HG03558 (cell line): ENCODE measurements around the gene CCDC47.
"Not testable (repeated sequence)": the region's sequence is repeated elsewhere in the genome, so short reads cannot be mapped to it uniquely, and the experiment has no call there.

Experiments
- ATAC-seq: cut with Tn5 transposase; IDR thresholded peaks from one replicate; pipeline ENCODE4 v1.9.1; 2021; ENCODE audit warnings: moderate number of reproducible peaks; ENCODE audit not compliant: unreplicated experiment; ENCODE audit errors: extremely low read depth

The CCDC47 gene

DNA sequence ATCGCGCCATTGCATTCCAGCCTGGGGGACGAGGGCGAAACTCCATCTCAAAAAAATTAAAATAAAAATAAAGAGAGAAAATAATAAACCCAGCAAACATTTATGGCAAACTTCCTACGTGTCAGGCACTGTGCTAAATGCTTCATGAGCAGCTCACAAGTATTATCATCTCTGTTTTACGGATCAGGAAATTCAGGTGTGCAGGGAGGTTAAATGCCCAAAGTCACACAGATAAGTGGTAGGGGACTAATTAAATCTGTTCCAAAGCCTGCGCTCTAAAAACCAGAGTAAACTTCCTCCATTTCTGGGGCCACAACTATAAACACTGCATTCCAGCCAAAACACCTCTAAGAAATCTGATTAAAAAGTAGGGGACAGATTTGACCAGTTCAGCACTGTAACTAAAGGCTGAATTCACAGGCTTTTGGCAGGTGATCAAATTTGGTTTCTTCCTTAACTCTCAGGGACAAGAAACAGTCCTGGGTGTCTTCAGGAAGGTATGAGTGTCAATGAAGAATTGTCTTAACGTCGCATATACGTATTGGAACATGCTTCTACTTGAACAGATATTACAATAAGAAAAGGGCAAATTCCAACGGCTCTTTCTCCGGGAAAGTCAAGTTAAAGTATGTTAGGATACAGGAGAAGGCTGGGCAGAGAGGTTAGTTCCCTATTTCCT lies 32.8 kb downstream of the CCDC47 start:
- ATAC-seq = no peak

DNA sequence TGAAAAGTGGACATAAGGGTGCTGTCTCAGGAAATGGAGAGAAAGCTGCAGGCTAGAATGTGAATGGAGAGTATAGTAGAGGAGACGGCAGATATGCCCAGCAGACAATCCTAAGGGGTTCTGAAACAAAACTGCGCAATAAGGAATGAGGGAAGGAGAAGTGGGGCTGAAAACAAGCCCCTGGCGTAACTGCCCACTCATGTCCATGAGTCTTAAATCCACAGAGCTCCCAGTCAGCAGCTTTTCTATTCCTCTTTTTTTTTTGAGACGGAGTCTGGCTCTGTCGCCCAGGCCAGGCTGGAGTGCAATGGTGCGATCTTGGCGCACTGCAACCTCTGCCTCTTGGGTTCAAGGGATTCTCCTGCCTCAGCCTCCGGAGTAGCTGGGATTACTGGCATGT lies 37.7 kb downstream of the CCDC47 start:
- no peak for ATAC-seq

DNA sequence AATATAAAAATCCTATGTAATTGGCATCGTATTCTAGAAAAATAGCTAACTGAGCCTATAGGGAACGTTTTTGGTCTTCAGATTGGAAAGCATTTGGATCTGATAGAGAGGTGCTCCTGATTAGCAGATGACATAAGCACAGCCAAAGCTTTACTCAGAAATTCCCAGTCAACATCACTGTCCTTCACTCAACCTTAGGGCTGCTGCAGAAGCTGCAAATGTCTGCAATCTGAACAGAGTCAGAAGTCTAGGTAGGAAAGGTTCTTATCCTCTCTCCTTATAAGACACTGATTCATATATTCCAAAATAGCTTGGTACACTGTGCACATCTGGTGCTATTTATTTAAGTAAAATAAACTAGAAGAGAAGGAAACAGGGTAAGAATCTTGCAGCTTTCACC lies 51.0 kb downstream of the CCDC47 start:
- ATAC-seq = no peak

DNA sequence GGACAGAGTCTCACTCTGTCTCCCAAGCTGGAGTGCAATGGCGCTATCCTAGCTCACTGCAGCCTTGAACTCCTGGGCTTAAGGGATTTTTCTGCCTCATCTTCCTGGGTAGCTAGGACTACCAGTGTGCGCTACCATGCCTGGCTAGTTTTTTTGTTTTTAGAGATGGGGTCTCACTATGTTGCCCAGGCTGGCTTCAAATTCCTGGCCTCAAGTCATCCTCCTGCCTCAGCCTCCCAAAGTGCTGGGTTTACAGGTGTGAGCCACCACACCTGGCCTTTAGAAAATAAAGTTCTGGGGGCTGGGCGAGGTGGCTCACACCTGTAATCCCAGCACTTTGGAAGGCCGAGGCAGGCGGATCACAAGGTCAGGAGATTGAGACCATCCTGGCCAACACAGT lies 53.2 kb downstream of the CCDC47 start:
- ATAC-seq = not testable (repeated sequence)

DNA sequence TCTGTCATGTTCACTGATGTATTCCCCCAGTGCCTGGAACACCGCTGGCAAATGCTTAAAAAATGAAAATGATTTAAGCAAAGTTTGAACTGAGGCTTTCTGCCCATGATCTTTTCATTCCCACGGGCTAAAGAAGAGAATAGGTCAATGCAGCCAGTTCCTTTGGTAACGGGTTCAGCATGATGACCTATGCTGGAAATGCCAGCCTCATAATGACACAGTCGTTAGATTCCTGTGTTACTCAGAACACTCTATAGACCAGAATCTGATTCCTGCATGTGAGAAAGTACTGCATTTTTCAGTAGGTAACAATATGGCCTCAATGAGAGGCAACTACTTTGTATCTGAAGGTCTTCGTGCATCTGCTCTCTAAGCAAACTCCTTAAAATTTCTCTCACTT lies 54.4 kb downstream of the CCDC47 start:
- no peak for ATAC-seq

DNA sequence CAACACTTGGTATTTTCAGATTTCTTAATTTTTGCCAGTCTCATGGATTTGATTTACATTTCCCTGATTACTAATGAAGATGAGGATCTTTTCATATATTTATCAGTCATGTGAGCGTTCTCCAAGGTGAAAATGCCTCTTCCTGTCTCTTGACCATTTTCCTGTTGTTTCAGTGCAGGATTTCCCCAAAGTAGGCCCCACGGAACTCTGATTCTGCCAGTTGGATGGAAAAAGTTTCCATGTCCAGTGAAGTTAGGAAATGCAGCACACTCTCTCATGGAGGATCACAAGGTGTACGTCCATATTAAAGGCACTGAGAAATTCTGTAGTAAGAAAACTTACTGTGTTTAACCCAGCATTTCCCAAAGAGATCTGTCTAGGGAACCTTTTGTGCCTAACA lies 57.0 kb downstream of the CCDC47 start:
- no peak for ATAC-seq

DNA sequence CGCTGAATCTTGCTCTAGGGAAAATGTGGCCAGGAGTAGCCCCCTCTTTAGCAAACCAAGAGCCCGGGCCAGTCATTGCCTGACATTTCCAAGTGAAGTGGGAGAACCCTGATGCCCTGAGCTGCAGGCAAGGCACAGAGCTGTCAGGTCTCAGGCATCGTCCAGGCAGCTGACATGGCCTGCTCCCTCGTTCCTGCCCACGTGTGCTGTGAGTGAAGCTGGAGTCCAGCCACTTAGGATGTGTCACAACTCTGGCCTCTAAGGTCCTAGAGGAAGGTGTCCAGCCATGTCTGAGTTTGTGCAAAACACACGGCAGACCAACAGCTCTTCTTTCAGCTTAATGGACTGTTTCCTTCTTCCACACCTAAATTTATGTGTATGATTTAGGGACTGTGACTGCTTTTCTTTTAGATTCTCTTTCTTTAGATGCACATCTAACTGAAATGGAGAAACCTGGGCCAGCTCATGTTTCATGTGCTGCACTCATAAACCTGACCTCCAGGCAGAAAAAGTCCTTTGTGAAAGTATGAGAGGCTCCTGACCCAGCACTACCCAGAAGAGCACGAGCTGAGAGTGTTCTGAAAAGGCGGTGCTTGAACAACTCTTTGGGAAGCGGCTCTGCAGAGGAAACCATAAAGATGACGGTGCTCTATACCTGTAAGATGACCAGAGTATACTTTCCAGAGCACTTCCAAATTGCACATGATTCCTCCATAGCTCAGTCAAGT lies 58.7 kb downstream of the CCDC47 start:
- ATAC-seq = no peak

DNA sequence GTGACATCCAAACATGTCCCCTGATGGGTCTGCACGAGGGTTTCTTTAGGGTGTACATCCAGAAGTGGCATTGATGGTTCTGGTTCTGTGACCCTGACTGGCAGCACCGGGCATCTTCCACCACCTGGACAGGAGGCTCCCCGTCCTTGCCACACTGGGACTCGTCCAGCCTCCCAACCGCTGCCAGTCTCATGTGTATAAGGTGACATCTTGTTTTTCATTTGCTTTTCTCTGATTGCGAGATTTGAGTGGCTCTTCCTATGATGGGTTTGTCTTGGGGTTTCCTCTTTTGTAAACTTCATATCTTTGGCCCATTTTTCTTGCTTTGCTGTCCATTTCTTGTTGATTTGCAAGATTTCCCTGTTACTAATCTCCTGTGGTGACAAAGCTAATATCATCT lies 64.3 kb downstream of the CCDC47 start:
- no peak for ATAC-seq

DNA sequence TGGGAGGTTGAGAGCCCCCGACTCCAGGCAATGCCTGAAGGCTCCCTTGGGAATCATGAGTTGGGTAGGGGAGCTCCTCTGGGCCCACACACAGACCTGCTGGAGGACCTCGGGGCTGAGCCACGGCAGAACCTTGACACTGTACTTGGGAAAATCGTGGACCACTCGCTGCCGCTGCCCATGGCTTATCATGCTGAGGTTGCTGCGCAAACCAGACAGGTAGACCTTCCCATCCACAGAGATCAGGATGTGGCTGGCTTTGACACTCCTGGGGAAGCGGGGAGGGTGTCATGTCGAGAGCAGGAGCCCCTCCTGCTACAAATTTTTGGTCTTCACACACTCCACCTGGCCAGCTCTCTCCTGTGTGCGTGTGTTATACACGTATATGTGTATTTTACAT lies 66.2 kb downstream of the CCDC47 start:
- ATAC-seq = no peak

DNA sequence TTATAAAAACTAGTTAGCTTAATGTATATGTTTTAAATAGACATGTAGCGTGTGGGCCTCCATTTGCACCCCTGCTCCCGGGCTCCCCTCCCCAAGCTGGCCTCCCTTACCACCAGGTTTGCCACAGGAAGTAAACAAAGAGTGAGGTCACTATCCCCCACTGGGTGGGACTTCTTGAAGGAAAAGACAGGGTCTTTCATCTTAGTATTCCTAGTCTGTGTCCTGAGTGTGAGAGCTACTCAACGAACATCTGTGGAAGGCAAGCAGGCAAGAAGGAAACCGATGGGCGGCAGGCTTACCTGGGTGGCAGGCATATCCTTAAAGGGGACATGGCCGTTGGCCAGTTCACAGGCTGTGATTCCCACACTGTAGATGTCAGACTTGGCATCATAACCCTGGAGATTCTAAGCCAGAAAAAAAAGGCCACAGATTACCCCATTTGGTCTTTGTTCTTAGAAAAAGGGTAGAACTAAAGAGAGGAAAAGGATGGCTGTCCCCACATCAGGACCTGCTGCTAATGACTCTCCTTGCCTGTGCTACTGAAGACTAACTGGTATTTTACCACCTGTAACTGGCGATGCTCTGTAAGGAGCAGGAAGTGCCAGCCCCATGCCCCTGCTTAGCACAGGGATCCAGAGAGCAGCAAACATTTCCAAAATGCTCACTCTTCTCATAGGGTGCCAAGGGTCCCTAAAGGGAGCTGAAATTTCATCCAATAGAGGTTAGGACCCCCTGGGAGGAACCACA lies 66.9 kb downstream of the CCDC47 start:
- ATAC-seq = no peak

DNA sequence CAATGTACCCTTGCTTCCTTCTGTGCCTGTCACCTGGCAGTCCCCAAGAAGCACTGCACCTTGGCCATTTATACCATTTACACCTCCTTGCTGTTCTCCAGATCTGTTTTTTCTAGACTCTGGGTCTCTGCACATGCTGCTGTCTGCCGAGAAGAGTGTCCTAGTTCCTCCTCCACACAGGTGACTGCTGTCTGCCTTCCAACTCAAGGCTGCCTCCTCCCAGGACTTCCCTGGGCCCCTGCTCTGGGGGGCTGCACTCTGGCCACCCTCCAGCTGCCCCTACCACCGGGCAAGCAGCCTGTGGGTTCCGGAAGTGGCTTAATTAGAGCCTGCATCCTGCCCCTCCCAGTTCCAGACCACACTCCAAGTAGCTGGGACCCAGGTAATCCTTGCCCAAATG lies 67.7 kb downstream of the CCDC47 start:
- no peak for ATAC-seq

DNA sequence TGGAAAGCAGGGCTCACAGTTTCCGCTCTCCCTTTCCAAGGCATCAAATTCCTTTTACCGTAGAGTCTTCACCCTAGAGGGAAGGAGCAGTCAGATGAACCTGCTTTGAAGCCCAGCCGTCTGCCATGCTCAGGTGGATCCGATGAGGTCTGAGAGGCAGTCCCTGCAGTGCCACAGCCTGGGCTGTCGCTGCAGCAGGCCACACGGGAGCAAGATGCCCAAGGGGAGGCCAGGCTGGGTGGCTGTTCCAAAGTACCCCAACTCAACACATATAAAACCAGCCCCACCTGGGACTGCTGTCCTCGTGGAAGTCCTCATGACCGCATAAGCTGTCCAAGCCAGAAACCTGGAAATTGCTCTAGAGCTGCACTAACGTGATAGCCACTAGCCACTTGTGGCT lies 68.6 kb downstream of the CCDC47 start:
- no peak for ATAC-seq

DNA sequence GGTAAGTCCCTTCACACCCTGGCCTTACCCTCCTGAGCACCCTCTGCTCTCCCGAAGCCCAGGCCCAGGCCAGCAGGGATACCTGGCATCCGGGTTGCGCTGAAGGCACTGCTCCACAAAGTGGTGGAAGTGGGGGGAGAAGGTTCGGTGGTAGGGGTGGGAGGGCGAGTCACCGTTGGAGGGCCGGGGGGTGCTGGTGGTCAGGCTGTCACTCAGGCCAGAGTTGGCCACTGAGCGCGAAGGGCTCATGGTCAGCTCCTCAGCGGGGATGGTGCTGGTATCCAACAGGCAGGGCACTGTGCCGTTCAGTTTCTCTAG lies 69.2 kb downstream of the CCDC47 start:
- no peak for ATAC-seq

DNA sequence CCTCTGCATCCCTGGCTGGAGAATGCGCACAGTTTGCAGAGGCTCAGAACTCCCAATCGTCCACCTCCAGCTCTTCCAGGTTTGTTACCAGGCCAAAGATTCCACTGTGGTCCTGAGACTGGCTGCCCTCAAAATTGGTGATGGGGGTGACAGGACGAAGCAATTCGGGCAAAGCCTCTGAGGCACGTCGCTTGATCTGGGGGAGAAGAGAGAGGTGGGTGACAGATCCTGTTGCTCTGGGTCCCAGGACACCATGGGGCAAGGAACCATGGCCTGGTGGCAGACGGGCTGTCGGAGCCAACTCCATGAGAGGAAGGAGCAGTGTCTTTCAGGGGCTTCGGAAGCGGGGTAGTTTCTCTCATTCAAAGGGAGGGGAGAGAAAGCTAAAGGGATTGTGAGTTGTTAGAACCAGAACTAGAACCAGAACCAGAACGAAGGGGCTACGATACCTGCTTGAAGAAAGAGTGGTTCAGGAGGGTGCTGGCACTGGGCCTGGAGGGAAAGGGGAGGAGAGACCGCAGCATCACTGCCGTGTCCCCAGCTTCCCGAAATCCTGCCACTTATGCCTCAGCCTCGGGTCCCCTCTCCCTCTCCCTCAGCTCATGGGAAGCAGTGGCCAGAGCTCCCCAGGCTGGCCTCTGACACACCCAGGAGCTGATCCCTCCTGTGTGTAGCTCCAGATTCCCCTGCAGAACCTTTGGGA lies 69.7 kb downstream of the CCDC47 start:
- ATAC-seq = no peak

DNA sequence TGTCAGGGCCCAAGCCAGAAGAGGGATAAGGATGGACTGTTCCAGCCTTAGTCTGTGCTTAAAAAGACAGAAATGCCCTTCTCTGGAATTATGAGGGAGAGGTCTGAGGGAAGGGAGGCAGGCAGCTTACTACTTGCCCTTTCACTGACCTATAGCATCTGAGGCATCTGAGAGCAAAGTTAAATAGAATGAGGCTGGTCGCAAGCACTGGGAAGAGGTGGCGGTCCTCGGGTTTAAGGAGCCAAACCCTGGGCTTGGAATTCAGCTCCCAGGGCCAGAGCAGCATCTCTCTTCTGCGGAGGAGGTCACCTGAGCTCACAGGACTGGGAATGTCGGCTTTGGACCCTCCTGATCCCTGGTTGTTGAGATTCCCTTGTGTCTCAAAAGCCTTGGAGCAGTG lies 70.4 kb downstream of the CCDC47 start:
- ATAC-seq = no peak

DNA sequence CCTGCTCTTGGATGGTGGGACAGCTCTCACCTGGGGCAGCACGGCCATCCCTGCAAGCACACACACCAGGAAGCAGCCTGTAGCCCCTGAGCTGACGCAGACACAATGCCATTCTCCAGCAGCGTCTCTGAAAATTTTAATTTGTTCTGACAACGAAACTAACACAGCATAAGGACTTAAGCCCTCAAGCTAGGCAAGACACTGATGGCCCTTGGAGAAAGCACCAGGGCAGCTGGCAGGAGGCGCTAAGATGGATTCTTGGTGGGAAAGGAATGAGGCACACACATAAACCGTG lies 70.7 kb downstream of the CCDC47 start:
- ATAC-seq = no peak

DNA sequence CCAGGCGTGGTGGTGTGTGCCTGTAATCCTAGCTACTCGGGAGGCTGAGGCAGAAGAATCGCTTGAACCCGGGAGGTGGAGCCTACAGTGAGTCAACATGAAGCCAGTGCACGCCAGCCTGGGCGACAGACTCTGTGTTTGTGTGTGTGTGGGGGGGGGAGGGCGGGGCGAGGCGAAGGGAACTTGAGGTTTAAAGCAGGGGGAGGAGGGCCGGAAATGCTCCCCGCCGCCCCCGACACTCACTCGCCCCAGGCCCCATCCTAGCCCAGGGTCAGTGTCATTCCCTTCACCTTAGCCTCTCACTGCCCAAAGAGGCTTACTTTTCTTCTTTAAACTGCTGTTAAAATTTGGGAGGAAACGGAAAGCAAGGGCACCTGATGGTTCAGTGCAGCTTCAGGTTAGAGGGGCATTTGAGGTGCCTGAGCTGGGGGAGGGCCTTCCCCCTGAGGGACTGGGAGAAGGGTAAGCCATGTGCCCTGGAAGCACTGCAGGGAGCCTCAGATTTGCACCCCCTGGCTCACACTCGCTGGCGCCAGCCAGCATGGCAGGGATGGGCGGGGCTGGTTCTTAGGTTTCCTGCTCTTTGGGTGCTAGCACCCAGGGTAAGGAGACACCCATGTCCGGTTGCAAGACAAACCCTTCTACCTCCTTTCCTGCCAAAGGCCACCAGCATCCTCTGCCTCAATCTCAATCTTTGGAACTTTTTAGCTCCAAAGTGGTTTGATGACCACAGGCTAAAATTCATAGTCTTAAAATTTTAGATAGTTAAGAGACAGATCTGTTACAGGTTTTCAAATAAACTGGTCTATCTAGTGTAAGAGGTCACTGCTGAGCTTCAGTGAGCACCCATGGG lies 71.3 kb downstream of the CCDC47 start:
- ATAC-seq = no peak

DNA sequence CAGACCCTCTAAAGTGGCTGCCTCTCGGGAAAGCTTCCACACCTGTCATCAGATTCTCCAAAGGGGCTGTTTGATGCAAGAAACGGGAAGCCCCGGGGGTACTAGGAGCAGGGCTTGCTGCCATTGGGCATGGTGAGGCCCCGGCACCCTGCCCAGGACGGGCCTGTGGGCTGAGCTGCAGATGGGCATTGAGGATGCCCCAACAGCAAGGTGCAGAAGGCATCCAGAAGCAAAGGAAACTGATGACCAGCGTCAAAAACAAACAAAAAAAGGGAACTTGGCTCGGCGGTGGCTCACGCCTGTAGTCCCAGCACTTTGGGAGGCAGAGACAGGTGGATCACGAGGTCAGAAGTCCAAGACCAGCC lies 72.0 kb downstream of the CCDC47 start:
- no peak for ATAC-seq

DNA sequence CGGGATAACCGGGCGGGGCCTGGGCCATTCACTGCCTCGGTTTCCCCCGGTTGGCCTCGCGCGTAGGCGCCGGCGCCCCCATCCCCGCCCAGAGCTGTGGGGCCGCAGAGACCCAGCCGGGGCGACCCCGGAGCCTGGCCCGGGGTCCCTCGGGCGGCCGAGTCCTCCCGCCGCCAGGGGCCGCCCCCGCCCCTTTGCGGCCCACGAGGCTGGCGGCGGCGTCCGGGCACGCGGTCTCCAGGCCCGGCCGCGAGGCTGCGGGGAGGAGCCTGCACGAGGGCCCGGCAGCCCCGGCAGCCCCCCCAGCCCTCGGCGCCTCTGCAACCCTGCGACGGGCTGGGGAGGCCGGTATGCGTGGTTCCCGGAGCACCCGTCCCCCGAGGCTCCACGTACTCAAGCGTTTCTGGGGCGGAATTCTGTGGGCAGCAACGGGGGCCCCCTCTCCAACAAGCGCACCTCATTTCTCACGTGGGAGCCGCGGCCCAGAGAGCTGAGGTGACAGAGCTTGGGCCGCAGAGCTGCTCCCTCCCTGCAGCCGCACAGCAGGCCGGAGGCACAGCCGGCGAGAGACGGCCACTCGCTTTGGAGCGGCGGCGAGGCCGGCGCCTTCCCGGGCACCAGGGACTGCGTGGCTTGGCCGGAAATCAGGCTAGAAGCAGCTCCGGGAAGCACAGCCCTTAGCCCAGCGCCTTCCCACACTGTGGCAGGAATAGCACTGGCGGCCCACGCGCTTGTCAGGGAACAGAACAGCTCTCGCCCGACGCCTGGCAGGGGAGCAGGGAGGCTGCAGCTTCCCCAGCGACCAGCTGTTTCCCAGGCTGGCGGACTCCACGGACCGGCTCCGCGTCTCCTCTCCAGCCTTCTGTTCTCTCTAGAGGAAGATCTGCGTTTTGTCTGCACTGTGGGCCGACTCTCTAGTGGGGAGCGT lies 72.6 kb downstream of the CCDC47 start:
- no peak for ATAC-seq
